C1 segment of cervical spinal cord (tissue), 14 donors: ENCODE data around the gene C4BPB.

ENCODE experiments used
- DNase-seq, 14 donors: peaks; one replicate each; lab custom pipeline; 2025; lab: John Stamatoyannopoulos, UW

Gene C4BPB

GRCh38 chr1:207084232-207084631 is 4.4 kb upstream of the C4BPB start:
- DNase-seq = no peak

- peak in 1 of 14 donors; percentile 20 for DNase-seq
Observed at GRCh38 chr1:207084701-207085180, 3.9 kb upstream of the C4BPB start.

- DNase-seq = no peak
Observed at GRCh38 chr1:207085887-207086286, 2.8 kb upstream of the C4BPB start.

GRCh38 chr1:207088161-207088560 is 499 bp upstream of the C4BPB start:
- DNase-seq = no peak

GRCh38 chr1:207089627-207090355 is 1.1 kb downstream of the C4BPB start:
- no peak for DNase-seq

GRCh38 chr1:207091200-207091908 is 2.7 kb downstream of the C4BPB start:
- DNase-seq = no peak

GRCh38 chr1:207093944-207094343 is 5.3 kb downstream of the C4BPB start:
- no peak for DNase-seq

GRCh38 chr1:207097871-207098324 is 9.2 kb downstream of the C4BPB start:
- DNase-seq = no peak

GRCh38 chr1:207101720-207102119 is 13.1 kb downstream of the C4BPB start:
- no peak for DNase-seq

- DNase-seq = no peak
Observed at GRCh38 chr1:207102146-207102545, 13.5 kb downstream of the C4BPB start.

GRCh38 chr1:207102659-207103058 is 14.0 kb downstream of the C4BPB start:
- no peak for DNase-seq

GRCh38 chr1:207103892-207104373 is 15.3 kb downstream of the C4BPB start, which contains the start of gene C4BPA:
TSS of gene C4BPA (plus strand) at chr1:207104233. CDS start at chr1:207113026, 8,793 bp downstream.
- no peak for DNase-seq

- DNase-seq = no peak
Observed at GRCh38 chr1:207109004-207109403, 20.3 kb downstream of the C4BPB start.

GRCh38 chr1:207112616-207113296 is 24.1 kb downstream of the C4BPB start:
- DNase-seq = no peak

GRCh38 chr1:207115269-207115668 is 26.6 kb downstream of the C4BPB start:
- no peak for DNase-seq

GRCh38 chr1:207124389-207124788 is 35.7 kb downstream of the C4BPB start:
- no peak for DNase-seq

GRCh38 chr1:207128336-207128921 is 39.8 kb downstream of the C4BPB start:
- DNase-seq = no peak

- DNase-seq = no peak
Observed at GRCh38 chr1:207129053-207129452, 40.4 kb downstream of the C4BPB start.

- no peak for DNase-seq
Observed at GRCh38 chr1:207130252-207131036, 41.8 kb downstream of the C4BPB start.

GRCh38 chr1:207131163-207131562 is 42.5 kb downstream of the C4BPB start:
- DNase-seq = no peak

GRCh38 chr1:207134581-207134980 is 45.9 kb downstream of the C4BPB start:
- no peak for DNase-seq
